Thyroid gland (tissue), 4 donors: ENCODE measurements around the gene SIX5. TPM values are rescaled to one million over a fixed set of nuclear protein-coding genes. Genes with fewer than 3 reads are reported as not detected.

Experiments used
- DNase-seq, 2 donors: peaks; one replicate each; pipeline ENCODE4 v3.0.0-alpha.2; 2019
- H3K27ac ChIP-seq, 3 donors: fragments of 200-600 bp; sonication (generic); 1 replicate in 2 of 3; 2 replicates in 1 of 3; pipeline ENCODE4 v1.5.1; 2016 to 2019; ENCODE audit warnings: mild to moderate bottlenecking in 1 of 3, moderate library complexity in 1 of 3
- H3K27me3 ChIP-seq: fragments of 200-600 bp; sonication (generic); one replicate; pipeline ENCODE4 v1.5.1; 2019
- H3K36me3 ChIP-seq, 2 donors: fragments of 200-600 bp; sonication (generic); one replicate each; pipeline ENCODE4 v1.5.1; 2016 to 2019
- H3K4me1 ChIP-seq, 2 donors: fragments of 200-600 bp; sonication (generic); one replicate each; pipeline ENCODE4 v1.5.1; 2017 to 2019
- H3K4me3 ChIP-seq, 3 donors: fragments of 200-600 bp; sonication (generic); replicated peaks in 1 of 3; 1 replicate in 2 of 3; 2 replicates in 1 of 3; pipeline ENCODE4 v1.5.1; 2016; ENCODE audit warnings: mild to moderate bottlenecking in 1 of 3
- H3K9me3 ChIP-seq: fragments of 200-600 bp; sonication (generic); one replicate; pipeline ENCODE4 v1.5.1; 2017
- CTCF ChIP-seq, 6 experiments: fragments of 200-600 bp in 3 of 6; fragments of 450-650 bp in 3 of 6; sonication (generic) in 3 of 6; IDR thresholded peaks; one replicate each; pipeline ENCODE4 v1.5.1; 2016 to 2019; ENCODE audit warnings: antibody characterized with exemption in 6 of 6, mild to moderate bottlenecking in 2 of 6, inconsistent platforms in 1 of 6, moderate library complexity in 1 of 6
- POLR2A ChIP-seq, 2 donors: fragments of 450-650 bp; IDR thresholded peaks; one replicate each; pipeline ENCODE4 v1.6.1; 2017; ENCODE audit warnings: antibody characterized with exemption in 2 of 2, mild to moderate bottlenecking in 2 of 2, moderate library complexity in 1 of 2
- WGBS, 2 donors: methylation state at CpG; one replicate each; pipeline ENCODE4 v1.1.5; 2017; 5-methylcytosine and 5-hydroxymethylcytosine counted together
- intact Hi-C: fragments of 100-400 bp; cut with DNase I; formaldehyde crosslinking; loops from one replicate; pipeline ENCODE4 v1.15.1; 2023
- total RNA-seq, 4 donors: library from RNA; depleted of rRNA; stranded (reverse); fragments of >200 nt; gene quantifications; one replicate each; pipeline ENCODE4 v1.2.3, GENCODE V29; 2016

Gene SIX5
- total RNA-seq, 4 donors from 2014 or later, result 18.3 to 33.0 (median 23.3) TPM

DNA sequence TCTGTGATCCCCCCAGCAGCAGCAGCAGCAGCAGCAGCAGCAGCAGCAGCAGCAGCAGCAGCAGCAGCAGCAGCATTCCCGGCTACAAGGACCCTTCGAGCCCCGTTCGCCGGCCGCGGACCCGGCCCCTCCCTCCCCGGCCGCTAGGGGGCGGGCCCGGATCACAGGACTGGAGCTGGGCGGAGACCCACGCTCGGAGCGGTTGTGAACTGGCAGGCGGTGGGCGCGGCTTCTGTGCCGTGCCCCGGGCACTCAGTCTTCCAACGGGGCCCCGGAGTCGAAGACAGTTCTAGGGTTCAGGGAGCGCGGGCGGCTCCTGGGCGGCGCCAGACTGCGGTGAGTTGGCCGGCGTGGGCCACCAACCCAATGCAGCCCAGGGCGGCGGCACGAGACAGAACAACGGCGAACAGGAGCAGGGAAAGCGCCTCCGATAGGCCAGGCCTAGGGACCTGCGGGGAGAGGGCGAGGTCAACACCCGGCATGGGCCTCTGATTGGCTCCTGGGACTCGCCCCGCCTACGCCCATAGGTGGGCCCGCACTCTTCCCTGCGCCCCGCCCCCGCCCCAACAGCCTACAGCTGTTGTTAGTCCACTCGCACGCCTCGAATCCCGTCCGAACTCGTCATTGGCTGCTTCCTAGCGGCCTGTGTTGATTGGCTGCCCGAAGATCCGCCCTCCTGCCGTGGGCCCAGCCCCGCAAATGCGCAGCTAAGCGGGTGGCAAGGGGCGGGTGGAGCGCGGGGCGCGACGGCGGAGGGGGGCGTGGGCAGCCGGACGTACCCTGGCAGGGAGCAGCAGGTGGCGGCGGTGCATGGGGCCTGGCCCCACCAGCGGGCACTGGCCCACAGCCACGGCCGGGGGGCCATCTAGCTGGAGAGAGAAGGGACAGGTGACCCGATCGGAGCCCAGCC, 1.4 kb upstream of the SIX5 start:
- intact Hi-C loops, result no loop called here
- peaks cover 16 to 24% of the 10 kb centered on the region in 2 donors for H3K4me1 ChIP-seq
- no peaks in the 10 kb centered on the region for H3K27me3 ChIP-seq
- H3K4me3 ChIP-seq, result peak overlapping the region in 2 of 3 donors; percentile 12 to 50
- DNase-seq, result peak; percentile 99
- peak overlapping the region; percentile 74 to 91 (median 85) for H3K27ac ChIP-seq
- no peaks in the 10 kb centered on the region for H3K9me3 ChIP-seq
- 3 to 18% methylated on average over 5 to 12 of the region's 79 CpGs for WGBS, 2 donors
- peak; percentile 37 to 80 for TF ChIP-seq POLR2A (IDR thresholded peaks at IDR 0.05)
- TF ChIP-seq CTCF (IDR thresholded peaks at IDR 0.05), result peak; percentile 71 to 94 (median 90)
- H3K36me3 ChIP-seq, result peaks cover 0 to 8% of the 10 kb centered on the region in 2 donors

GRCh38 chr19:45769821-45770191, 754 bp upstream of the SIX5 start:
- Histone ChIP-seq H3K9me3 (no peaks in the 10 kb centered on the region), H3K27me3 (no peaks in the 10 kb centered on the region), H3K4me3 (peak overlapping the region; percentile 30 to 50 (median 48)), H3K4me1 (peaks cover 20 to 30% of the 10 kb centered on the region in 2 donors), H3K36me3 (peaks cover 0 to 9% of the 10 kb centered on the region in 2 donors), H3K27ac (peak overlapping the region; percentile 74 to 91 (median 85))
- 1 to 2% methylated on average over 25 to 28 of the region's 28 CpGs for WGBS, 2 donors
- intact Hi-C loops, result loop anchor here (10.0 kb wide), 1 partner anchor 55 kb away; no protein-coding TSS in a partner anchor
- TF ChIP-seq POLR2A (IDR thresholded peaks at IDR 0.05) (no peak), CTCF (IDR thresholded peaks at IDR 0.05) (no peak)
- peak; percentile 62 to 66 for DNase-seq

DNA sequence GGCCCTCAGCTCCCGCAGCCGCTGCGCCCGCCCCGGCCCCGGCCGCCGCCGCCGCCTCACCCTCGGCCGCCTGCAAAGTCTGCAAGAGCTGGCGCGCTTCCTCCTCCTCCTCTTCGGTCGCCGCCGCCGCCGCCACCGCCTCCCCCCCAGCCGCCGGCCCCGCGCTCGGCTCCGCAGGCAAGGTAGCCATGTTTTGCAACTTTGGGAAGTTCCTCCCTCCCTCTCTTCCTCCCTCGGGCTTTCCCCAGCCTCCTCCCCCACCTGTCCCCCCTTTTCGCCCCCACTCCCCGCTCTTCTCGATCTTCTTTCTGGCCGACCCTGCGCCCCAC, 433 bp downstream of the SIX5 start:
- WGBS, 2 donors, result 0 to 1% methylated on average over 10 to 19 of the region's 33 CpGs
- intact Hi-C loops, result loop anchor here (10.0 kb wide), 1 partner anchor 54 kb away; no protein-coding TSS in a partner anchor
- peak; percentile 45 to 50 for DNase-seq
- Histone ChIP-seq H3K9me3 (no peaks in the 10 kb centered on the region), H3K27me3 (no peaks in the 10 kb centered on the region), H3K36me3 (peaks cover 0 to 6% of the 10 kb centered on the region in 2 donors), H3K27ac (peak overlapping the region; percentile 91 to 96 (median 95)), H3K4me1 (peaks cover 32 to 42% of the 10 kb centered on the region in 2 donors), H3K4me3 (peak overlapping the region; percentile 15 to 93 (median 59))
- no peak for TF ChIP-seq POLR2A (IDR thresholded peaks at IDR 0.05)
- TF ChIP-seq CTCF (IDR thresholded peaks at IDR 0.05), result no peak

DNA sequence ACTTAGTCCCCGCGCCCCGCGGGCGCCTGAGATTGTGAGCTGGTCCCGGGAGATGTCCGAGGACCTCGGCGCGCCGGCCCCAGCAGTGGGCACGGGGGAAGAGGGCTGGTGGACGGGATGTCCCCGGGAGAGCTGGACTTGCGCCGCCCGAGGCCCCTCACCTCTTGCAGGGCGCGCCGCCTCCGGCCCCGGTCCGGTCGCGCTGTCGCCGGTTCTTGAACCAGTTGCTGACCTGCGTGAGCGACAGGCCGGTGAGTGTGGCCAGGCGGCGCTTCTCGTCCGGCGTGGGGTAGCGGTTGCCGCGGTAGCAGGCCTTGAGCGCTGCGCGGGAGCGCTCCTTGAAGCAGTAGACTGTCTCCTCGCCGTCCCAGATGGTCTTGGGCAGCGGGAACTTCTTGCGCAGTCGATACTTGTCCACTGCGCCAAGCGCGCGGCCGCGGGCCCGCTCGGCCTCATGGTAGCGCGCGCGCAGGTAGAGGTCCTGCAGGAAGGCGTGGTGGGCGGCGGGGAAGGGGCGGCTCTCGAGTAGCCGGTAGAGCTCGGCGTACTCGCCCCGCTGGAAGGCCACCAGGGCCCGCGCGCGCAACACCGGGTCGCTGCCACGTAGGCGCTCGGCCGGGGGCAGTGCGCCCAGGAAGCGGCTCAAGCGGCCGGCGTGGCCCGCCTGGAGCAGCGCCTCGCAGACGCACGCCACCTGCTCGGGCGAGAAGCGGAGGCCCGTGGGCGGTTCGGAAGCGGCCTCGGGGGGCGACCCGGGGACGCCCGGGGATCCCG, 984 bp downstream of the SIX5 start:
- Histone ChIP-seq H3K27ac (peak overlapping the region; percentile 91 to 96 (median 95)), H3K27me3 (no peaks in the 10 kb centered on the region), H3K4me1 (peaks cover 33 to 43% of the 10 kb centered on the region in 2 donors), H3K9me3 (no peaks in the 10 kb centered on the region), H3K36me3 (peaks cover 0 to 4% of the 10 kb centered on the region in 2 donors), H3K4me3 (peak overlapping the region; percentile 15 to 93 (median 59))
- intact Hi-C loops, result loop anchor here (10.0 kb wide), 1 partner anchor 53 kb away; no protein-coding TSS in a partner anchor
- peak; percentile 86 to 87 for DNase-seq
- TF ChIP-seq CTCF (IDR thresholded peaks at IDR 0.05) (no peak), POLR2A (IDR thresholded peaks at IDR 0.05) (peak in 1 of 2 donors; percentile 88)
- WGBS, 2 donors, result 2% methylated on average over 20 of the region's 102 CpGs; no CpG with 5 or more reads in 1 of the 2 donors
